Urinary bladder (tissue), 4 donors: ENCODE measurements around the gene GLYR1. TPM values are rescaled to one million over a fixed set of nuclear protein-coding genes. Genes with fewer than 3 reads are reported as not detected.

ENCODE experiments used
- DNase-seq: peaks from one replicate; pipeline ENCODE4 v3.0.0-alpha.2; 2015; ENCODE audit errors: extremely low spot score
- H3K27ac ChIP-seq: one replicate; pipeline ENCODE4 v1.5.1; 2013; ENCODE audit warnings: low read depth, mild to moderate bottlenecking, moderate library complexity
- H3K36me3 ChIP-seq: one replicate; pipeline ENCODE4 v1.6.1; 2013; ENCODE audit warnings: mild to moderate bottlenecking, moderate library complexity; ENCODE audit not compliant: insufficient read depth
- H3K4me1 ChIP-seq: one replicate; pipeline ENCODE4 v1.6.1; 2013; ENCODE audit warnings: mild to moderate bottlenecking, moderate library complexity; ENCODE audit not compliant: insufficient read depth
- H3K4me3 ChIP-seq: one replicate; pipeline ENCODE4 v1.5.1; 2013; ENCODE audit warnings: low read depth, low read length
- WGBS: extraction: QIAGEN DNeasy Blood & Tissue Kit; methylation state at CpG from one replicate; pipeline ENCODE4 v1.1.7; 2013; 5-methylcytosine and 5-hydroxymethylcytosine counted together
- polyA plus RNA-seq: library from polyadenylated mRNA; stranded (reverse); fragments of 200-250 nt; gene quantifications from one replicate; pipeline ENCODE4 v1.2.3, GENCODE V29; 2013
- total RNA-seq: library from RNA; depleted of rRNA; stranded (reverse); fragments of >200 nt; gene quantifications from one replicate; pipeline ENCODE4 v1.2.3, GENCODE V29; 2014
- donor health status: healthy with polysubstance abuse.
- donor health status: healthy.

Gene GLYR1
- total and polyA plus RNA-seq, 2 donors: 44.4 to 60.3 TPM

- Histone ChIP-seq H3K4me3 (no peak overlapping the region), H3K27ac (no peak overlapping the region), H3K36me3 (no peaks in the 10 kb centered on the region), H3K4me1 (no peaks in the 10 kb centered on the region)
- 83% methylated on average over 13 of the region's 13 CpGs for WGBS
- DNase-seq: no peak
Observed at GRCh38 chr16:4775005-4775404, 72.1 kb downstream of the GLYR1 start.

DNA sequence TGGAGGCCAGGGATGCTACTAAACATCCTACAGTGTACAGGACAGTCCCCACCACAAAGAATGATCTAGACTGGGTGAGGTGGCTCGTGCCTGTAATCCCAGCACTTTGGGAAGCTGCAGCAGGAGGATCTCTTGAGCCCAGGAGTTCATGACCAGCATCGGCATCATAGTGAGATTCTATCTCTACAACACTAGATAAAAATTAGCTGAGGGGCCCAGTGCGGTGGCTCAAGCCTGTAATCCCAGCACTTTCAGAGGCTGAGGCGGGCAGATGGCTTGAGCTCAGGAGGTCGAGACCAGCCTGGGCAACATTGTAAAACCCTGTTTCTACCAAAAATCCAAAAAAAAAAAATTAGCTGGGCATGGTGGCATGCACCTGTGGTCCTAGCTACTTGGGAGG, 74.7 kb downstream of the GLYR1 start:
- H3K4me1 ChIP-seq: no peaks in the 10 kb centered on the region
- 66% methylated on average over 5 of the region's 5 CpGs for WGBS
- H3K4me3 ChIP-seq: no peak overlapping the region
- no peaks in the 10 kb centered on the region for H3K36me3 ChIP-seq
- DNase-seq: no peak
- no peak overlapping the region for H3K27ac ChIP-seq

DNA sequence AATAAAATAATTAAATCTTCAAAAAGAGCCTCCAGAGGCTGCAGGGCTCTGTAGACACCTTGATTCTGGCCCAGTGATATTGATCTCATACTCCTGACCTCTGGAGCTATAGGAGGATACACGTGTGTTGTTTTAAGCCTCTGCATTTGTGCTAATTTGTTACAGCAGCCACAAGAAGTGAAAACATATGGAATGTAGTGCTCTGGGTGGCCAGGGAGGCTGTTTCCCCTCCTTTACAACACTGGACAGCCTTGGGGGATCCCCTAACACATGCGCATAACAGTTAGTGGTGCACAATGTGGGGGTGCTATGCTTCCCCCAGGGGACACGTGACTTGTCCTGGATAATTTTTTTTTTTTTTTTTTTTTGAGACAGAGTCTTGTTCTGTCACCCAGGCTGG, 75.4 kb downstream of the GLYR1 start:
- WGBS: 55% methylated on average over 3 of the region's 3 CpGs
- Histone ChIP-seq H3K27ac (no peak overlapping the region), H3K4me1 (no peaks in the 10 kb centered on the region), H3K36me3 (no peaks in the 10 kb centered on the region), H3K4me3 (no peak overlapping the region)
- DNase-seq: no peak

DNA sequence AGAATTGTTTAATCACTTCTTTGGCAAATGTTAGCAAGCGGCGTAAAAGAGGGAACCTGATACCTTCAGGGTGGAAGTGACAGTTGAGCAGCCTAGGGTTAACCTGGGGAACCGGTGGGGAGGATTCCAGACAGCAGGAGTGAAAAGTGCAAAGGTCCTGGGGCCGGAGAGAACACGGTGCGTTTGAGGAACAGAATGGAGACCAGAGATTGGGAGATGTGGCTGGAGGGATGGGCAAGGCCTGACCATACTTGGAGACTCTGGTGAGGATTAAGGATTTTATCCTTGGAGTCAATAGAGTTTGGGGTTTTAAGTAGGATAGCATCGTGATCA, 77.8 kb downstream of the GLYR1 start:
- WGBS: 53% methylated on average over 7 of the region's 7 CpGs
- H3K4me3 ChIP-seq: no peak overlapping the region

DNA sequence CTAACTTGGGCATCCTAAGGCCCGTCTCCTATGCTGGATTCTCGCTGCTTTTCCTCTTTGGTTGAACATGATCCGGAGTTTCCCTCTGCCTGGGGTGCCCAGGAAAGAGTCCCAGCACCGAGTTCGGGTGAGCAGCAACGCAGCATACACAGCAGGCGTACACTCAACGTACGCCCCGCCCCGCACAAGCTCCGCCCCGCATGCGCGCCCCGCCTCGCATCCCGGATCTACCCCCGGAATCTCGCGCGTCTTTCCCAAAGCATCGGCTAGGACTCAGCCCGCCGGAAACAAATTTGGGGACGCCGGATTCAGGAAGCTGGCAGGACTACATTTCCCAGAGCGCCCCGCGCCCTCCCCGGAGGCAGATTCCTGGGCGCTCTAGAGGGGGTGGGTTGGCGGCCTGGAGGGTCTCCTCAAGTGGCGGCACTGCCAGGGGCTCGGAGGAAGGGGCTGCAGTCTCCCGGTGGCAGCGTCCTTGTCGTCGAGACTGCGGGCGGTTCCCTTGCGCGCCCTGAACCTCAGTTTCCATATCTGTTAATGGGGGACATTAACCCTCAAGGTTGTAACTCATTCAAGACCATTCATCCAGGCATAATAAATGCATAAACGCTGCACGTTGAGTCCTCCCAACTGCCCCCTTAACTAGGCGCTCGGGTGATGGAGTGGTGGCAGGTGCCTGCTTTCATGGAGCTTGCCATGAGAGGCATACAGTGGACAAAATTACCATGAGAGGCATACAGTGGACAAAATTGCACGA, 78.4 kb downstream of the GLYR1 start:
- H3K27ac ChIP-seq: peak overlapping the region; percentile 84
- WGBS: 3% methylated on average over 48 of the region's 48 CpGs
- H3K4me1 ChIP-seq: peaks cover 2% of the 10 kb centered on the region
- H3K36me3 ChIP-seq: no peaks in the 10 kb centered on the region
- peak; percentile 92 for DNase-seq
- peak overlapping the region; percentile 50 for H3K4me3 ChIP-seq

More for the DNA sequence above, 77.8 kb downstream of the GLYR1 start:
- no peak overlapping the region for H3K27ac ChIP-seq
- DNase-seq: no peak
- peaks cover 2% of the 10 kb centered on the region for H3K4me1 ChIP-seq
- no peaks in the 10 kb centered on the region for H3K36me3 ChIP-seq

GRCh38 chr16:4767872-4768548, 79.1 kb downstream of the GLYR1 start:
- 57% methylated on average over 17 of the region's 17 CpGs for WGBS
- H3K4me3 ChIP-seq: peak overlapping the region; percentile 50
- peaks cover 2% of the 10 kb centered on the region for H3K4me1 ChIP-seq
- no peaks in the 10 kb centered on the region for H3K36me3 ChIP-seq
- no peak for DNase-seq
- peak overlapping the region; percentile 84 for H3K27ac ChIP-seq

DNA sequence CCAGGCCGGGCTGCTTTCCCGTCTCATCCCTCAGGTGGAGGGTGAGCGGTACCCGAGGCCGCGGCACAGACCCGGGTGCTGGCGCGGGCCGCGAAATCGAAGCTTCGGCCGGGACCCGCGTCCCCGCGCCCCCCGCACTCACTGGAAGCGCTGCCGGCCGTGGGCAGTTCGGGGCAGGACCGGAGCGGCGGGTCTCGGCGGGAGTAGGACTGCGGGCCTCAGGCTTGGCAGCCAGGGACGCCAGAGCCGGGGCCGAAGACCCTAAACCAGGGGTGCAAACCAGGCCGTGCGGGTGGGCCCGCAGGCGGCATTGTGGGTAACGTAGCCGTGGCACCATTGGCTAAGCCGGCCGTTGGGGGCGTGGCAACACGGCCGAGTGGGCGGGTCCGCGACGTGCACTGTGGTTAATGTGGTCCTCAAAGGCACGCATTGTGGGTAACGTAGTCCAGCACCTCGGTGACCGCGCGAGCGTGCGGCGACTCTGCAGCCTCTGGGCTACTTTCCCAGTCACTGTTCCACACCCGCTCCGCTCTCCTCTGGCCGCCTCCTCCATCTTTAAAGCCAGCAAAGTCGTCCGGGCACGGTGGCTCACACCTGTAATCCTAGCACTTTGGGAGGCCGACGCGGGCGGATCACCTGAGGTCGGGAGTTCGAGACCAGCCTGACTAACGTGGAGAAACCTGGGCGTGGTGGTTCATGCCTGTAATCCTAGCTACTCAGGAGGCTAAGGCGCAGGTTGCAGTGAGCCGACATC, 80.0 kb downstream of the GLYR1 start, which contains the start of gene ZNF500:
Gene ZNF500, minus strand, starts transcription at position 288 of the 754 bp plus-strand sequence. CDS start 1,184 bp downstream, outside the sequence.
- WGBS: 3% methylated on average over 72 of the region's 72 CpGs
- Histone ChIP-seq H3K4me1 (peaks cover 2% of the 10 kb centered on the region), H3K36me3 (peaks cover 3% of the 10 kb centered on the region), H3K27ac (peak within 1 kb of the TSS; percentile 79), H3K4me3 (peak within 1 kb of the TSS; percentile 95)
- peak; percentile 90 for DNase-seq

DNA sequence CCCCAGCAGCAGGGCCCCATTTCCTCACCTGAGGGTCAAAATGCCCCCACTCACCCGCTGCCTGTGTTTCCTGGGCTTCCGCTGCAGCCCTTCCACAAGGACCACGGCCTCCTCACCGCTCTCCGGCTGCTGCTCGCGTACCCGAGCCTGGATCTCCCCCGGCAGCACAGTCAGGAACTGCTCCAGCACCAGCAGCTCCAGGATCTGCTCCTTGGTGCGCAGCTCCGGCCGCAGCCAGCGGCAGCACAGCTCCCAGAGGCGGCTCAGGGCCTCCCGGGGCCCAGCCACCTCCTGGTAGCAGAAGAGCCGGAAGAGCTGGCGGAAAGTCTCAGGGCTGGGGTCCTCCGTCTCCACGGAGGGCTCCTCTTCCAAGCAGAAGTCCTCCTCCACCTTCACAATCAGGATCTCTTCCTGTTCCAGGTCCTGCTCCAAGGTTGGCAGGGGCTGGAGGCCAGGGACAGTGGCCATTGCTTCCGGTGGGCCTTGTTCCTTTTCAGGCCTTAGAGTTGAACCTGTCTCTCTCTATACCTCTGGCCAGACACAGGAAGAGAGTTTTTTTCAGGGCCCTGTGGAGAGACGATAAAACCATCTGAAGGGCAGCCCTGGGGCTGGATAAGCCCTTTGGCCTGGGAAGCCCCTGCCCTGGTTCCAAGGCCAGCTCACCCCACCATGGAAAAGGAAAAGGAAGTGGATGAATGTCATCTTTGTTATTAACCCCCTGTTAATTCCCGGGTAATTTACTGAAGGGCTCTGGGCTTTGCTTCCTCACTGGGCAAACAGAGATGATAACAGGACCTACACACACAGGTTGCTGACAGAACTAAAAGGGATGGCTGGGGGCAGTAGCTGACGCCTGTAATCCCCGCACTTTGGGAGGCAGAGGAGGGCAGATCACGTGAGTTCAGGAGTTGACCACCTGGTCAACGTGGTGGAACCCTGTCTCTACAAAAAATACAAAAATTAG, 81.3 kb downstream of the GLYR1 start:
- H3K27ac ChIP-seq: no peak overlapping the region
- H3K4me3 ChIP-seq: peak overlapping the region; percentile 95
- H3K4me1 ChIP-seq: peaks cover 2% of the 10 kb centered on the region
- DNase-seq: no peak
- H3K36me3 ChIP-seq: peaks cover 3% of the 10 kb centered on the region
- WGBS: 75% methylated on average over 26 of the region's 26 CpGs

DNA sequence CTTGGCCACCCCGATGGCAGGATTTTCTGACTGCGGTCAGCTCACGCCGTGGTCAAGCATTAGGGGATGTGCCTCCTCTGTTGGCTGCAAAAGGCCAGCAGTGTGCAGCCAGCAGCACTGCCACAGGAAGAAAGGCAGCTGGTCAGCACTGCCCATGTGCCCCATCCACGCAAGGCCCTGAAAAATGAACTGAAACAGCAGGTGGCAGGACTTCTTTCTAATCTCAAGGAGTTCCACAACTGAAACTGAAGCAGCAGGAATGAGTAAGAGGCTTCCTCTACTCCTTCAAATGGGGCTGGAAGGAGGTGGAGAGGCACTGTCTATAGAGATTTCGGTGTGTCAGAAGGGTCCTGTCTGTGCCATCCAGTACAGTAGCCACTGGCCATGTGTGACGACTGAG, 83.3 kb downstream of the GLYR1 start:
- DNase-seq: no peak
- Histone ChIP-seq H3K4me1 (peaks cover 2% of the 10 kb centered on the region), H3K27ac (no peak overlapping the region), H3K4me3 (no peak overlapping the region), H3K36me3 (peaks cover 3% of the 10 kb centered on the region)
- WGBS: 90% methylated on average over 7 of the region's 7 CpGs

DNA sequence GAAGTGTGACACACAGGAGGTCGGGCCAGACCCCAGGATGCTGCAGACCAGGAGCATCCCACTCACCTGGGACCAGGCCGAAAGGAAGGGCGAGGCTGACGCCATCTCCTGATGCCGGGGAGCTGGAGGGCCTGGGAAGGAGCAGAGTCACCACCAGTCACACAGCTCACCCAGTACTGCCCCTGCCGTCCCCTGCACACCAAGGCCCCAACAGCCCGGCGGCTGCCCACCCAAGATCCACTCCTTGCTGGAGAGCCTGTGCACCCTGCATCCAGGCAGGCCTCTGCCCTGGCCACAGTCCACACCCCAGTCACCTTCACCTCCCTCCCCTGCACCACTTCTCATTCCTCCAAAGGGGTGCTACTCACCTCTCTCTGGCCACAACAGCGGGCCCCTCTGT, 84.9 kb downstream of the GLYR1 start:
- no peak for DNase-seq
- H3K36me3 ChIP-seq: peaks cover 3% of the 10 kb centered on the region
- no peak overlapping the region for H3K4me3 ChIP-seq
- H3K4me1 ChIP-seq: peaks cover 2% of the 10 kb centered on the region
- 94% methylated on average over 9 of the region's 9 CpGs for WGBS
- H3K27ac ChIP-seq: no peak overlapping the region

- 89% methylated on average over 23 of the region's 23 CpGs for WGBS
- no peak for DNase-seq
- Histone ChIP-seq H3K4me3 (no peak overlapping the region), H3K36me3 (peaks cover 3% of the 10 kb centered on the region), H3K4me1 (peaks cover 2% of the 10 kb centered on the region), H3K27ac (no peak overlapping the region)
Observed at GRCh38 chr16:4760221-4760910, 86.7 kb downstream of the GLYR1 start.

GRCh38 chr16:4755687-4756086, 91.4 kb downstream of the GLYR1 start:
- WGBS: 98% methylated on average over 6 of the region's 6 CpGs
- DNase-seq: no peak
- Histone ChIP-seq H3K27ac (no peak overlapping the region), H3K4me1 (no peaks in the 10 kb centered on the region), H3K36me3 (peaks cover 2% of the 10 kb centered on the region), H3K4me3 (no peak overlapping the region)
